ENCODE results near the gene MAP7.

MAP7 gene

DNA sequence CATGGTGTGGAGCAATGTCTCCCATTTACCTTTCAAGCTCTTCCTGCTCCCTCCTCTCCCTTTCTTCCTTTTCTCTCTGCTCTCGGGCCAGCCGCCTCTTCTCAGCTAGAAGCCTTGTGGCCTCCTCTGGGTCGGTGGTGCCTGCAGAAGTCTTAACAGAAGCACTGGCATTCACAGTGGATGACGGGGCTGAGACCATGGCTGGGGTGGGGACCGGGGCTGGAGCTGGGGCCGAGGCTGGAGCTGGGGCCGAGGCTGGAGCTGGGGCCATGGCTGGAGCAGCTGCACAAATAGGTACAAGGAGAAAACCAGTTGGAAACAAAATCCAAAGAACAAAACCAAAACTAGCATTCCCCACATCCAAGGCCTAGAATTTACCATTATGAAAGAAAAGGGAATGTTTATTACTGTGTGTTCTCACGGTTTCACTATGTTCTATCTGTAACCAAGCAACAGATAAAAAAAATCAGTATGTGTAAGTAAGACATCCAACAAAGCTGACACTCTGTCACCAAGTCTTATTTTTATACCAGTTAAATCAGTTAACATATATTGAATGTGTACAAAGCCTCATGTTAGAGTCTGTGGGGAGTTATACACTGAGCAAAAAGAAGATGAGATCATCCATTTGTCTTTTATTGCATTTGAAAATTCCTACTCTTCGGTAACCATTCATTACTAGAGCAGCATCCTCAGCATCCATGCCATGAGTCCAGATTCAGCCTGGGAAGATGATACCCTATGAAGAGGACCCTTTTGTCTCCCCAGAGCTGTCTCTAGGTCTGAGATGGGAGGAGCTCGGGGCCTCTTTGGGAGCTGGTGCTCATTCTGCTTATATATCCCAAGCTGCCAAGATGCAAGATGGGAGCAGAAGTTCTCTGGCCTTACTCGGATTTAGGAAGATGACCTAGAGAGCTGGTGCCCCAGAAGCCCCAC, 187.5 kb downstream of the MAP7 start:
- peaks cover 24% of the 10 kb centered on the region for H3K27me3 Mint-ChIP-seq
- no peak overlapping the region for H3K27ac Mint-ChIP-seq (ENCODE audit: low read depth)
- H3K4me1 Mint-ChIP-seq = peaks cover 8% of the 10 kb centered on the region
- no peak for ATAC-seq (replicated peaks; ENCODE audit: extremely low read depth, poor library complexity, severe bottlenecking)
- no peak overlapping the region for H3K4me3 Mint-ChIP-seq
- no peaks in the 10 kb centered on the region for H3K36me3 Mint-ChIP-seq (ENCODE audit: insufficient read depth)
- no peak for DNase-seq (ENCODE audit: low spot score in 2 of 2)
- H3K9me3 Mint-ChIP-seq = no peaks in the 10 kb centered on the region

DNA sequence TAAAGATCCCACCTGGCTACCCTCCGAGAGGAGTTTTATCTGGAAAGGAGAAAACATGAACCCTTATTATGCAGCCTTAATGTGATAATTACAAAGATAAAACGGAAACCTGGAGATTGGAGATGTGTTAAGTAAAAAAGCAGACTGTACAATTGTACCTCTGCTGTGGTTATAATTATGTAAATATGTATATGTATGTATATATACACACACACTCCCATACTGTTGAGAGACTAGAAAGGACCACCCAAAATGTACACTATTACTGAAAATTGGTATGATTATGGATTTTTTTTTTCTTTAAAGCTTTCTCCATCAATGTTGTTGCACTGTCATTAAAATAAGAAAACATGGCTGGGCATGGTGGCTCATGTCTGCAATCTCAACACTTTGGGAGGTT, 188.4 kb downstream of the MAP7 start:
- no peak overlapping the region for H3K27ac Mint-ChIP-seq (ENCODE audit: low read depth)
- peaks cover 15% of the 10 kb centered on the region for H3K27me3 Mint-ChIP-seq
- no peaks in the 10 kb centered on the region for H3K9me3 Mint-ChIP-seq
- ATAC-seq (replicated peaks; ENCODE audit: extremely low read depth, poor library complexity, severe bottlenecking) (no peak), DNase-seq (ENCODE audit: low spot score in 2 of 2) (no peak)
- no peaks in the 10 kb centered on the region for H3K36me3 Mint-ChIP-seq (ENCODE audit: insufficient read depth)
- no peak overlapping the region for H3K4me3 Mint-ChIP-seq
- peaks cover 8% of the 10 kb centered on the region for H3K4me1 Mint-ChIP-seq

DNA sequence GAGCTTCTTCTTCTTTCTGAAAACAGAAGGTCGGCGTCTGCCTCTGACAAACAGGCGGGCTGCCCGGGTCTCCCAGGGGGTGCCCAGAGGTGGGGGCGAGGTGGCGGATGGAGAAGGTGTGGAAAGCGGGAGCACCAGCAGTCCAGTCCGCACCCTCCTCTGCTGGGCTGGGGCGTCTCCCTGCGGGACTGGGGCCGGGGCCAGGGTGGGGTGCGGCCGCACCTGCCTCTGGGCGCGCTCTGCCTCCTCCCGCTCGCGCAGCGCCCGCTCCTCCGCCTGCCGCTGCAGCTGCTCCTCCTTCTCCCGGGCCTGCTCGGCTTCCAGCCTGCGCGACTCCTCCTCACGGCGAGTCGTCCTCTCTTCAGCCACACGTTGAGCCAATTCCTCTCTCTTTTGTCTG, 189.4 kb downstream of the MAP7 start:
- ATAC-seq (replicated peaks; ENCODE audit: extremely low read depth, poor library complexity, severe bottlenecking) (no peak), DNase-seq (ENCODE audit: low spot score in 2 of 2) (no peak)
- Mint-ChIP-seq H3K4me1 (peaks cover 2% of the 10 kb centered on the region), H3K9me3 (no peaks in the 10 kb centered on the region), H3K27me3 (peaks cover 5% of the 10 kb centered on the region), H3K4me3 (no peak overlapping the region), H3K36me3 (ENCODE audit: insufficient read depth) (no peaks in the 10 kb centered on the region), H3K27ac (ENCODE audit: low read depth) (no peak overlapping the region)

DNA sequence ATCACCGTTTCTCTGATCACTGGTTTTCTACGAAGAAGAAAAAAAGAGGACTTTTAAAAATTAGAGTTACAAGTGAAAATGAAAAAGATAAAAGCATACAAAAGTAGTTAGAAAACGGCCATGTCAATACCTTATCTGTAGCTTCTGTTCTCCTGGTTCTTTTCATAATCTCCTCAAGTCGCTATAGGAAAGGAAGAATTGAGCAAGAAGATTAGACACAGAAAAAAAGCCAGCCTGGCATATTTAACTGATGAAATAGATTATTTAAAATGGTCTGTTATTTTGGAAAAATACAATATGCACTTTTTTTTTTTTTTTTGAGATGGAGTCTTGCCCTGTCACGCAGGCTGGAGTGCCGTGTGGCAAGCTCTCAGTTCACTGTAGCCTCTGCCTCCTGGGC, 190.4 kb downstream of the MAP7 start:
- Mint-ChIP-seq H3K27me3 (no peaks in the 10 kb centered on the region), H3K4me1 (no peaks in the 10 kb centered on the region), H3K4me3 (no peak overlapping the region), H3K9me3 (no peaks in the 10 kb centered on the region), H3K36me3 (ENCODE audit: insufficient read depth) (no peaks in the 10 kb centered on the region), H3K27ac (ENCODE audit: low read depth) (no peak overlapping the region)
- no peak for DNase-seq (ENCODE audit: low spot score in 2 of 2)
- ATAC-seq (replicated peaks; ENCODE audit: extremely low read depth, poor library complexity, severe bottlenecking) = no peak

DNA sequence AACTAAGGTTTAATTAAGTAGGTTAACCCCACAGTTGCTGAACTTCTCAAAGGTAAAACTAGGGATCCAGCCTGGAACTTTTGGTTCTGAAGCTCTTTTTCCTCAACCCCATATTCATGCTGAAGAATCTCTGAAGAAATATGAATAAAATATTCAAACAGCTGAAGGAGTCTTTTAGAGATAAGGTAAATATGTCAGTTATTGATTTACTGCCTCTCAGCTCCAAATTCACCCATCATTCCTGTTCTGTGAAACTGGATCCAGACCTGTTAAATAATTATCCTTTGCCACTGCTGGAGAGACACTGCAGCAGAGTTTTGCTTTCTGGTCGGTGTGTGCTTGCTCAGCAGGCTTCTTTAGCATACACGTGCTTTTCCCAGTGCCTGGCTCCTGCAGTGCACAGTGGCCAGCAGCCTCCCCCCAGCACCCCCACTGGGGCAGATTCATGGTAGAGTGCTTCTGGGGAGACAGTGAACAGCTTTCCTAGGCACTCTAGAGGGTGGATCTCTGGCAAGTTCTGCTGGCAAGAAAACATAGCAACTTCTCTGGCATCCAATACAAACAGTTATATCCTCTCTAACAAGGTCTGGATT, 198.6 kb downstream of the MAP7 start:
- H3K9me3 Mint-ChIP-seq = no peaks in the 10 kb centered on the region
- H3K27ac Mint-ChIP-seq (ENCODE audit: low read depth) = no peak overlapping the region
- no peak for ATAC-seq (replicated peaks; ENCODE audit: extremely low read depth, poor library complexity, severe bottlenecking)
- no peak for DNase-seq (ENCODE audit: low spot score in 2 of 2)
- no peaks in the 10 kb centered on the region for H3K36me3 Mint-ChIP-seq (ENCODE audit: insufficient read depth)
- no peaks in the 10 kb centered on the region for H3K4me1 Mint-ChIP-seq
- no peak overlapping the region for H3K4me3 Mint-ChIP-seq
- H3K27me3 Mint-ChIP-seq = peaks cover 33% of the 10 kb centered on the region

DNA sequence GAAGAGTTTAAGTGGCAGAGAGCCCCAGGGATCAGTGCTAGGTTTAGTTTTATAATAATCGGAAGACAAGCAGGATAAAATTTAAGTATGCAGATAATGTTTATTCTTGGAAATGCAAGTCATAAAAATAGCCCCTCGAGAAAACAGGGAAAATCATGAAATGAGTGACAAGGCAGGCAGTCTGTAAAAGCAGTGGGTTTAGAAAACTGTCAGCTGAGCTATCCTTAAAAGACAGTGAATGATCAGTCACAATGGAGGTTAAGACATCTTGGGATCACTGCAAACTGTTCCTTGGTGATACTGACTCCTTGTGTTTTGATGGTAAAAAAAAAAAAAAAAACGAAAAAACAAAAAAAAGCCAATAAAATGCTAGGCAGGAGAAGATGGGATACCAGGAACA, 199.3 kb downstream of the MAP7 start:
- no peaks in the 10 kb centered on the region for H3K9me3 Mint-ChIP-seq
- no peak for ATAC-seq (replicated peaks; ENCODE audit: extremely low read depth, poor library complexity, severe bottlenecking)
- H3K4me1 Mint-ChIP-seq = no peaks in the 10 kb centered on the region

DNA sequence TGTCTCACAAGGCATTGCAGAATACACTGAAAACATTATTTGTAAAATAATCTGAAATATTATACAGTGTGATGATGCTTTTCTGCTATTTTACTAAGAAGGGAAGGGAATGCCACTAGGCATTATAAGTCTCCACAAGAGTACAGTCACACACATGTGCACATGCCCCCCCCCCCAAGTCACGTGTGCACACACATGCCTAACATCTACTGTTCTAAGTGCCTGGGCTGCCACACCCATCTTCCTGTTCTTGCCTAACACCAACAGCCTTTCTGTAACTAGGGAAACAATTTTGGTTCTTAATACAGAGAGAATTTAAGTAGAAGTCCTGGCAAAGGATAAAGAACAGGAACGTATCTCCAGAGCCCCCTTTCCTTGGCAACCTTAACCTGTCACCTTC, 202.4 kb downstream of the MAP7 start:
- H3K36me3 Mint-ChIP-seq (ENCODE audit: insufficient read depth) = no peaks in the 10 kb centered on the region
- DNase-seq (ENCODE audit: low spot score in 2 of 2) = no peak
- H3K27ac Mint-ChIP-seq (ENCODE audit: low read depth) = no peak overlapping the region
- H3K4me1 Mint-ChIP-seq = no peaks in the 10 kb centered on the region
- H3K4me3 Mint-ChIP-seq = no peak overlapping the region
- peaks cover 24% of the 10 kb centered on the region for H3K27me3 Mint-ChIP-seq
- H3K9me3 Mint-ChIP-seq = no peaks in the 10 kb centered on the region
- no peak for ATAC-seq (replicated peaks; ENCODE audit: extremely low read depth, poor library complexity, severe bottlenecking)

More for the DNA sequence above, 199.3 kb downstream of the MAP7 start:
- Mint-ChIP-seq H3K27me3 (peaks cover 33% of the 10 kb centered on the region), H3K27ac (ENCODE audit: low read depth) (no peak overlapping the region), H3K36me3 (ENCODE audit: insufficient read depth) (no peaks in the 10 kb centered on the region), H3K4me3 (no peak overlapping the region)
- DNase-seq (ENCODE audit: low spot score in 2 of 2) = no peak

DNA sequence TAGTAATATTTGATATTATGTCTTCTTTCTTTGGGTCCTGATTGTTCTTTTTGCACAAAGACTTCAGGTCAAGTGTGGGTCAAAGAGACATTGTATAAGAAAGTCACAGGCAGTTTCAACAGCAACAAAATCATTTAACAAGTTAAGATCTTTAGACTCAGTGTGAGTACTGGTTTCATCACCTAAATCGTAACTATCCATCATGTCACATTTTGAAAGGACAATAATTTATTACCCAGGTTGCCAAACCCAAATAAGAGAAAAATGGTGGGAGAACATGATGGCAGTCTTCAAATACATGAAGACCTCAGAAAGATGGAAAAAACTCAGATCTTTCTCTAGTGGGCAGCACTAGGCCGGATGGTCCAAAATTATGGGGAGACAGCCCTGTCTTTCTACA, 205.1 kb downstream of the MAP7 start:
- DNase-seq (ENCODE audit: low spot score in 2 of 2) (no peak), ATAC-seq (replicated peaks; ENCODE audit: extremely low read depth, poor library complexity, severe bottlenecking) (no peak)
- Mint-ChIP-seq H3K9me3 (no peaks in the 10 kb centered on the region), H3K27me3 (peaks cover 12% of the 10 kb centered on the region), H3K4me3 (no peak overlapping the region), H3K36me3 (ENCODE audit: insufficient read depth) (no peaks in the 10 kb centered on the region), H3K27ac (ENCODE audit: low read depth) (no peak overlapping the region), H3K4me1 (no peaks in the 10 kb centered on the region)

DNA sequence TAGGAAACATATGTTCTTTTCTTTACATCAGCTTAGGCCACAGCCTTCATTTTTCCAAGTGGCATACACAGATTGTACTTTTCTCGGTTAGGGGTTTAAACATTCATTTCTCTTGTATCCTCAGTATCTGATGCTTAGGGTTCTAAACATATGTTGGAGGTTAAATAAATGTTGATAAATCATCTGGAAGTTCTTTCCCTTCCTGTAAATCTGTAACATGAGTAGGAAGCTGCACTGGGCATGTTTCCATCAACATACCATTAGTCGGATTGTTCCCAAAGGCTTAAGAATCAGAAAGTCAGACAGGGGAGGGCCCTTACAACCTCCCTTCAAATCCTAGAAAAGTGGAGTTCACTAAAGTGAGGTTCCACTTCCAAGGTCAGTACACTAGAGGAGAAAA, 205.8 kb downstream of the MAP7 start:
- Mint-ChIP-seq H3K9me3 (no peaks in the 10 kb centered on the region), H3K27me3 (peaks cover 5% of the 10 kb centered on the region), H3K4me1 (no peaks in the 10 kb centered on the region), H3K27ac (ENCODE audit: low read depth) (no peak overlapping the region), H3K36me3 (ENCODE audit: insufficient read depth) (no peaks in the 10 kb centered on the region), H3K4me3 (no peak overlapping the region)
- ATAC-seq (replicated peaks; ENCODE audit: extremely low read depth, poor library complexity, severe bottlenecking) (no peak), DNase-seq (ENCODE audit: low spot score in 2 of 2) (no peak)

DNA sequence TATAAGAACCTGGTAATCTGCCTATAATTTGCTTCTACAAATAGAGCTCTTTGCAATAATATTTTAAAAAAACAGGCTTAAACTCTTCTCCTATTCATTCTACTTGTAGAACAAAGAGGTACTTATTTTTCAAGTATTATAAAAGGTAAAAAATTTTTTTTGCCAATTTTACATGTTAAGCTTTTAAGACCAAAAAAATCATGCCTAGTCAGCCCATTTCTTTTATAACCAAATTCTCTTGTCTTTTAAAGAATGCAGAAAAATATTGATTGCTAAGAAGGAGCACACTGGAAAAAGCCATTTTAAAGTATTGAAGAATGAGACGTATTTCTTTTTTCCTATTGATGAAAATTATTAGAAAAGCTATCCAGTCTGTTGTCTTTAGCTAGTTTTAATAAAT, 206.5 kb downstream of the MAP7 start:
- Mint-ChIP-seq H3K9me3 (no peaks in the 10 kb centered on the region), H3K36me3 (ENCODE audit: insufficient read depth) (no peaks in the 10 kb centered on the region), H3K27me3 (no peaks in the 10 kb centered on the region), H3K4me1 (no peaks in the 10 kb centered on the region), H3K4me3 (no peak overlapping the region), H3K27ac (ENCODE audit: low read depth) (no peak overlapping the region)
- ATAC-seq (replicated peaks; ENCODE audit: extremely low read depth, poor library complexity, severe bottlenecking) = no peak
- no peak for DNase-seq (ENCODE audit: low spot score in 2 of 2)

DNA sequence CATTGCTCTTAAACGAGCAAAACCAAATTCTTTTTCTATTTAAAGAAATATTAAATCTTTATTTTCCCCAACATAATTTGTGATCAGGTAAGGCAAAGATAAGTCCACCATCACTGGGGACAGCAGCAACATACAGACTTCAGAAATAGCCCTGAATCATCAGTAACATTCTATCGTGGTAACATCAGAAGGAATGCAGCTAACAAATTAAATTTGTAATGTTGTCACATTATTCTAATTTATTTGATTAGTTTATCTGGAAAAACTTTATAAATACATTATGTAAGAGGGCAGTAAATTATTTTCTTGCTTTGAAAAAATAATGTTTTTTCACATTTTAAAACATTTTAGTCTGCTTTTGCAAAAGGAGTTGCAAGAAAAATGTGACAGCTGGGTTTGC, 206.9 kb downstream of the MAP7 start:
- no peak overlapping the region for H3K4me3 Mint-ChIP-seq
- H3K4me1 Mint-ChIP-seq = no peaks in the 10 kb centered on the region
- no peaks in the 10 kb centered on the region for H3K36me3 Mint-ChIP-seq (ENCODE audit: insufficient read depth)
- DNase-seq (ENCODE audit: low spot score in 2 of 2) = no peak
- no peaks in the 10 kb centered on the region for H3K9me3 Mint-ChIP-seq
- H3K27ac Mint-ChIP-seq (ENCODE audit: low read depth) = no peak overlapping the region
- no peaks in the 10 kb centered on the region for H3K27me3 Mint-ChIP-seq
- ATAC-seq (replicated peaks; ENCODE audit: extremely low read depth, poor library complexity, severe bottlenecking) = no peak

DNA sequence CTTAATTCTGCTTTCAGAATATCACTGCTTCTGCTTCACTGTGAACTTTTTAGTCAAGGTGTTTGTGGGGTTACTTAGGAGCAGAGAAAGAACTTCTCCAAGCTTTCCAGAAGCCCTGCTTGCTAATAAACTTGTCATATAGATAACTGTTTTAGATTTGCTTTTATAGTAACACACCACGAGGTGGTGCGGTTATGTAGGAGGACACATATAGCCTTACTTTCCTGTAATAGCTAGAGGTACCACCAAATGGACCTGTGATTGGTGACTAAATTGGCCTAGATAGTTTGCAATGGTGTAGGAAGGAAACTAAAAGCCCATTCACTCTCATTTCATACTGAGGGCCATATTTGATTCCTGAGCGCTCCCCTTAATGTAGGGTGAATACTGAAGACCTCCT, 208.3 kb downstream of the MAP7 start:
- ATAC-seq (replicated peaks; ENCODE audit: extremely low read depth, poor library complexity, severe bottlenecking) (no peak), DNase-seq (ENCODE audit: low spot score in 2 of 2) (no peak)
- no peak overlapping the region for H3K27ac Mint-ChIP-seq (ENCODE audit: low read depth)
- no peaks in the 10 kb centered on the region for H3K9me3 Mint-ChIP-seq
- H3K36me3 Mint-ChIP-seq (ENCODE audit: insufficient read depth) = no peaks in the 10 kb centered on the region
- H3K4me1 Mint-ChIP-seq = no peaks in the 10 kb centered on the region
- H3K27me3 Mint-ChIP-seq = no peaks in the 10 kb centered on the region
- H3K4me3 Mint-ChIP-seq = no peak overlapping the region

DNA sequence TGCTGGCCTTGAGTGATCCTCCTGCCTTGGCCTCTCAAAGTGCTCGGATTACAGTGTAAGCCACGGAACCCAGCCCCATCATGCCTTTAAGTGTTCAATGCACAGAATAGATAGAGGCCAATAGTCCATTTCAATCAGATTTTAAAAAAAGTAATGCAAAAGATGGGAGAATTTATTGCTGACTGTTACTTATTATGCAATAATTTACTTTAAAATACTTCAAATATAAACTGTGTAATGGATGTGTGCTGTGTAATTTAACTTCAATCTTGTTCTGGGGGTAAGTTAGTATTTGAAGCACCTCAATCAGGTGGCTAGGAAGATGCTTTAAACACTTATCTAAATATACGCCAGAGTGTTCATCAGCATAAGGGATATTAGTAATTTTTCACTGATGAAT, 208.9 kb downstream of the MAP7 start:
- Mint-ChIP-seq H3K36me3 (ENCODE audit: insufficient read depth) (no peaks in the 10 kb centered on the region), H3K4me1 (no peaks in the 10 kb centered on the region), H3K4me3 (no peak overlapping the region), H3K27ac (ENCODE audit: low read depth) (no peak overlapping the region), H3K9me3 (no peaks in the 10 kb centered on the region), H3K27me3 (no peaks in the 10 kb centered on the region)
- ATAC-seq (replicated peaks; ENCODE audit: extremely low read depth, poor library complexity, severe bottlenecking) = no peak
- DNase-seq (ENCODE audit: low spot score in 2 of 2) = no peak
